Activated naive CD8-positive, alpha-beta T cell treated with anti-CD3 and anti-CD28 coated beads, Interleukin-2, amount 50 U/mL, for 24 hours (primary cell): ENCODE results near the gene PRKCQ.

Experiments used
- ATAC-seq: fragments of 150-1000 bp; cut with Tn5 transposase; one replicate; pipeline ENCODE4 v1.10.0; 2021
- DNase-seq: peaks from one replicate; pipeline ENCODE4 v3.0.0; 2021
- H3K27ac Mint-ChIP-seq: one replicate; pipeline ENCODE4 v1.8.0; 2021; ENCODE audit warnings: mild to moderate bottlenecking, mixed read lengths
- H3K27me3 Mint-ChIP-seq: one replicate; pipeline ENCODE4 v1.8.0; 2021; ENCODE audit warnings: mixed read lengths
- H3K36me3 Mint-ChIP-seq: one replicate; pipeline ENCODE4 v1.8.0; 2021; ENCODE audit warnings: low read depth, mixed read lengths
- H3K4me1 Mint-ChIP-seq: one replicate; pipeline ENCODE4 v1.8.0; 2021; ENCODE audit warnings: mixed read lengths
- H3K4me3 Mint-ChIP-seq: one replicate; pipeline ENCODE4 v1.8.0; 2021; ENCODE audit warnings: mild to moderate bottlenecking, moderate library complexity, mixed read lengths
- H3K9me3 Mint-ChIP-seq: one replicate; pipeline ENCODE4 v1.8.0; 2021; ENCODE audit warnings: mixed read lengths

The PRKCQ gene

GRCh38 chr10:6579904-6580278 is at the start of gene PRKCQ:
PRKCQ (minus strand) TSS chr10:6580276; CDS start chr10:6515135, 65,141 bp downstream.
- Mint-ChIP-seq H3K4me1 (peaks cover 71% of the 10 kb centered on the region), H3K27ac (peak within 1 kb of the TSS; percentile 96), H3K27me3 (peaks cover 2% of the 10 kb centered on the region), H3K36me3 (peaks cover 41% of the 10 kb centered on the region), H3K9me3 (no peaks in the 10 kb centered on the region), H3K4me3 (peak within 1 kb of the TSS; percentile 95)
- DNase-seq: no peak
- ATAC-seq: no peak

GRCh38 chr10:6625428-6625827 is 45.4 kb upstream of the PRKCQ start:
- H3K27ac Mint-ChIP-seq: no peak overlapping the region
- no peaks in the 10 kb centered on the region for H3K27me3 Mint-ChIP-seq
- peak; percentile 68 for ATAC-seq
- peaks cover 38% of the 10 kb centered on the region for H3K4me1 Mint-ChIP-seq
- peak; percentile 33 for DNase-seq
- H3K4me3 Mint-ChIP-seq: no peak overlapping the region
- no peaks in the 10 kb centered on the region for H3K36me3 Mint-ChIP-seq
- H3K9me3 Mint-ChIP-seq: no peaks in the 10 kb centered on the region

- Mint-ChIP-seq H3K27me3 (no peaks in the 10 kb centered on the region), H3K36me3 (peaks cover 2% of the 10 kb centered on the region), H3K9me3 (no peaks in the 10 kb centered on the region), H3K27ac (no peak overlapping the region), H3K4me1 (peaks cover 46% of the 10 kb centered on the region), H3K4me3 (no peak overlapping the region)
- no peak for DNase-seq
- no peak for ATAC-seq
Observed at GRCh38 chr10:6624392-6624791, 44.3 kb upstream of the PRKCQ start.

- Mint-ChIP-seq H3K27me3 (no peaks in the 10 kb centered on the region), H3K4me1 (peaks cover 53% of the 10 kb centered on the region), H3K9me3 (no peaks in the 10 kb centered on the region), H3K27ac (no peak overlapping the region), H3K4me3 (no peak overlapping the region), H3K36me3 (peaks cover 2% of the 10 kb centered on the region)
- ATAC-seq (no peak), DNase-seq (no peak)
Observed at GRCh38 chr10:6622921-6623320, 42.8 kb upstream of the PRKCQ start.

GRCh38 chr10:6621536-6621935 is 41.5 kb upstream of the PRKCQ start:
- ATAC-seq (peak; percentile 45), DNase-seq (no peak)
- Mint-ChIP-seq H3K27me3 (no peaks in the 10 kb centered on the region), H3K27ac (no peak overlapping the region), H3K4me1 (peaks cover 57% of the 10 kb centered on the region), H3K9me3 (no peaks in the 10 kb centered on the region), H3K4me3 (no peak overlapping the region), H3K36me3 (peaks cover 2% of the 10 kb centered on the region)

GRCh38 chr10:6619660-6620059 is 39.6 kb upstream of the PRKCQ start:
- no peak overlapping the region for H3K27ac Mint-ChIP-seq
- no peaks in the 10 kb centered on the region for H3K27me3 Mint-ChIP-seq
- H3K4me1 Mint-ChIP-seq: peaks cover 60% of the 10 kb centered on the region
- peaks cover 4% of the 10 kb centered on the region for H3K9me3 Mint-ChIP-seq
- ATAC-seq: no peak
- H3K4me3 Mint-ChIP-seq: no peak overlapping the region
- peaks cover 7% of the 10 kb centered on the region for H3K36me3 Mint-ChIP-seq
- DNase-seq: no peak

GRCh38 chr10:6618340-6618739 is 38.3 kb upstream of the PRKCQ start:
- DNase-seq (no peak), ATAC-seq (no peak)
- H3K4me1 Mint-ChIP-seq: peaks cover 64% of the 10 kb centered on the region
- H3K9me3 Mint-ChIP-seq: peaks cover 13% of the 10 kb centered on the region
- no peak overlapping the region for H3K4me3 Mint-ChIP-seq
- H3K36me3 Mint-ChIP-seq: peaks cover 16% of the 10 kb centered on the region
- H3K27me3 Mint-ChIP-seq: no peaks in the 10 kb centered on the region
- H3K27ac Mint-ChIP-seq: no peak overlapping the region

GRCh38 chr10:6617309-6618076 is 37.4 kb upstream of the PRKCQ start:
- Mint-ChIP-seq H3K27ac (peak overlapping the region; percentile 32), H3K27me3 (no peaks in the 10 kb centered on the region), H3K36me3 (peaks cover 18% of the 10 kb centered on the region), H3K4me1 (peaks cover 70% of the 10 kb centered on the region), H3K4me3 (no peak overlapping the region), H3K9me3 (peaks cover 18% of the 10 kb centered on the region)
- no peak for DNase-seq
- peak; percentile 44 for ATAC-seq

- no peak for ATAC-seq
- Mint-ChIP-seq H3K4me3 (no peak overlapping the region), H3K4me1 (peaks cover 76% of the 10 kb centered on the region), H3K36me3 (peaks cover 20% of the 10 kb centered on the region), H3K9me3 (peaks cover 18% of the 10 kb centered on the region), H3K27me3 (no peaks in the 10 kb centered on the region), H3K27ac (peak overlapping the region; percentile 63)
- DNase-seq: no peak
Observed at GRCh38 chr10:6615971-6616370, 35.9 kb upstream of the PRKCQ start.

GRCh38 chr10:6612371-6612770 is 32.3 kb upstream of the PRKCQ start:
- Mint-ChIP-seq H3K9me3 (peaks cover 28% of the 10 kb centered on the region), H3K36me3 (peaks cover 41% of the 10 kb centered on the region), H3K27ac (peak overlapping the region; percentile 75), H3K4me1 (peaks cover 86% of the 10 kb centered on the region), H3K4me3 (peak overlapping the region; percentile 27), H3K27me3 (no peaks in the 10 kb centered on the region)
- ATAC-seq: peak; percentile 70
- no peak for DNase-seq

- H3K9me3 Mint-ChIP-seq: peaks cover 28% of the 10 kb centered on the region
- no peaks in the 10 kb centered on the region for H3K27me3 Mint-ChIP-seq
- peak overlapping the region; percentile 70 for H3K27ac Mint-ChIP-seq
- H3K36me3 Mint-ChIP-seq: peaks cover 45% of the 10 kb centered on the region
- ATAC-seq: no peak
- H3K4me3 Mint-ChIP-seq: no peak overlapping the region
- peaks cover 83% of the 10 kb centered on the region for H3K4me1 Mint-ChIP-seq
- no peak for DNase-seq
Observed at GRCh38 chr10:6610647-6611046, 30.6 kb upstream of the PRKCQ start.

- H3K4me1 Mint-ChIP-seq: peaks cover 75% of the 10 kb centered on the region
Observed at GRCh38 chr10:6609625-6610024, 29.5 kb upstream of the PRKCQ start.

GRCh38 chr10:6607778-6608177 is 27.7 kb upstream of the PRKCQ start:
- Mint-ChIP-seq H3K36me3 (peaks cover 31% of the 10 kb centered on the region), H3K4me1 (peaks cover 69% of the 10 kb centered on the region), H3K4me3 (peak overlapping the region; percentile 66), H3K9me3 (peaks cover 10% of the 10 kb centered on the region), H3K27me3 (no peaks in the 10 kb centered on the region), H3K27ac (peak overlapping the region; percentile 92)
- ATAC-seq: no peak
- no peak for DNase-seq

More at GRCh38 chr10:6609625-6610024, 29.5 kb upstream of the PRKCQ start:
- Mint-ChIP-seq H3K4me3 (no peak overlapping the region), H3K36me3 (peaks cover 41% of the 10 kb centered on the region), H3K9me3 (peaks cover 24% of the 10 kb centered on the region), H3K27ac (peak overlapping the region; percentile 30), H3K27me3 (no peaks in the 10 kb centered on the region)
- DNase-seq (no peak), ATAC-seq (no peak)

GRCh38 chr10:6607182-6607581 is 27.1 kb upstream of the PRKCQ start:
- Mint-ChIP-seq H3K4me3 (peak overlapping the region; percentile 66), H3K36me3 (peaks cover 30% of the 10 kb centered on the region), H3K4me1 (peaks cover 68% of the 10 kb centered on the region), H3K9me3 (peaks cover 10% of the 10 kb centered on the region), H3K27me3 (no peaks in the 10 kb centered on the region), H3K27ac (peak overlapping the region; percentile 92)
- DNase-seq: no peak
- ATAC-seq: peak; percentile 99
